Stimulated activated CD8-positive, alpha-beta memory T cell treated with anti-CD3 and anti-CD28 coated beads, Interleukin-7, amount 100 ng/mL, for 4 hours (primary cell): Measurements from ENCODE around the gene ITIH1.
"Not testable (repeated sequence)": the region's sequence is repeated elsewhere in the genome, so short reads cannot be mapped to it uniquely, and the experiment has no call there.

ENCODE experiments used
- DNase-seq, 2 donors: peaks; one replicate each; pipeline ENCODE4 v3.0.0-alpha.2; 2020; ENCODE audit warnings: low read depth in 2 of 2

The ITIH1 gene

DNA sequence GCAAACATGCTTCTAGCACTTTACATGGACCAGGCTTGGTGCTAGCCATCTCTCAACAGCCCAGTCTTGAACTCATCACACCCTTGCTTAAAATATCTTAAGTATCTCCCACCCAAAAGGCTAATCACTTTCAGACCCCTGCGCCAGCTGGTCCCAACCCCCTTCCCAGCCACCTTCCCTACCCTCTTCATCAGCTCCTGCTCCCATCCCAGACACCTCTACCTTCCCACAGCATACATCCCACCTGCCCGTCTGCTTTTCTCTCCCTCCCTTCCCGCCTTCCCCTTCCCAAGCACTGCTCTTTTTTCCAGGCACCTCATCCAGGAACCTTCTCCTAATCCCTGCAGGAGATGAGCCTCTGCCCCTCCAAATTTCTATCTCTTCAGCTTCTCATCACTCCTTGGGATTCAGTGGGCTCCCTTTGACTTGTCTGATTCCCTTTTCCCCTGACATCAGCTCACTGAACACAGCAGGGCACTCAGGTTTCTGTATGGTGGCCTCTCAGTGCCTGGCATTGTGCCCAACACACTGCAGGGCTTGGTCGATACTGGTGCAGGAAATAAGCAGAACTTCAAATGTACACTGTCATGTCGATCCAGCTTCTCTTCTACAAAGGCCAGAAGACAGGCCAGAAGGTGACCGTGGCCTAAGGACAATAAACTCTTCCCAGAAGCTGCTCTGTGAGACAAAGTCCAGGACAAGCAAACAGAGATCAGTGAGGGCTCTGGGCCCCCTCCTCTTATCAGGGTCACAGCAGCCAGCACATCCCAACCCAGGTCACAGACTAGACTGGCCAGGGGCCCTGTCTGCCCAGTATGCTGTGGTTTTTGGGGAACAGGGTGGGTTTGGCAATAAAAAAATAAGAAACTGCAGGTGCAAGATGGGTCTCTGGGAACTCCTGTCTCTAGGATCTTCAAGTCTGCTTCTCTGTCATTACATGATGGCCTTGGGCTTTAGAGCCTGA, 2.2 kb upstream of the ITIH1 start:
- DNase-seq: no peak

DNA sequence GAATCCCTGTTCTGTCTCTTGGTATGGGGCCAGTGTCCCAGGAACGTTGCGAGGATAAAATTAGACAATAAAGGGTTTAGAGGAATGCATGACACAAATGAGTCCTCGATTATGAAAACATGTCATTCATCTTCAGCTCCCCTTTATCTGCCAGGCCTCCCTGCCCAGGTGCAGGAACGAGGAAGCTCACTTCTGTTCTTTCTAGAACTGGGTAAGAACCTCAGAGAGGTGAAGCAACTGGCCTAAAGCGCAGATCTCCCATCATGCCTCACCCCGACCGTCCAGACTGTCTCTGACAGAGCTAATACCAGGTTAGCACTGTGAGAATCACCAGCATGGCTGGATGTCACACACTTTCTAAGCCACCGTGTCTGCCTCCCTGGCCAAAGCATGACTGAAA, 1.5 kb upstream of the ITIH1 start:
- no peak for DNase-seq

DNA sequence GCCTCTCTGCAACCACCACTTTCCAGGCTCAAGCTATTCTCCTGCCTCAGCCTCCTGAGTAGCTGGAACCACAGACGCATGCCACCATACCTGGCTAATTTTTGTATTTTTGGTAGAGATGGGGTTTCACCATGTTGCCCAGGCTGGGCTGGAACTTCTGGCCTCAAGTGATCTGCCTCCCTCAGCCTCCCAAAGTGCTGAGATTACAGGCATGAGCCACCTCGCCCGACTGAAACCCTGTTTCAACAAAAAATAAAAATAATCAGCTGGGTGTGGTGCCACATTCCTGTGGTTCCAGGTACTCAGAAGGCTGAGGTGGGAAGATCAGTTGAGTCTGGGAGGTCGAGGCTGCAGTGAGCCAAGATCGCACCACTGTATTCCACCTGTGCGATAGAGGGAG, 913 bp upstream of the ITIH1 start:
- not testable (repeated sequence) for DNase-seq

DNA sequence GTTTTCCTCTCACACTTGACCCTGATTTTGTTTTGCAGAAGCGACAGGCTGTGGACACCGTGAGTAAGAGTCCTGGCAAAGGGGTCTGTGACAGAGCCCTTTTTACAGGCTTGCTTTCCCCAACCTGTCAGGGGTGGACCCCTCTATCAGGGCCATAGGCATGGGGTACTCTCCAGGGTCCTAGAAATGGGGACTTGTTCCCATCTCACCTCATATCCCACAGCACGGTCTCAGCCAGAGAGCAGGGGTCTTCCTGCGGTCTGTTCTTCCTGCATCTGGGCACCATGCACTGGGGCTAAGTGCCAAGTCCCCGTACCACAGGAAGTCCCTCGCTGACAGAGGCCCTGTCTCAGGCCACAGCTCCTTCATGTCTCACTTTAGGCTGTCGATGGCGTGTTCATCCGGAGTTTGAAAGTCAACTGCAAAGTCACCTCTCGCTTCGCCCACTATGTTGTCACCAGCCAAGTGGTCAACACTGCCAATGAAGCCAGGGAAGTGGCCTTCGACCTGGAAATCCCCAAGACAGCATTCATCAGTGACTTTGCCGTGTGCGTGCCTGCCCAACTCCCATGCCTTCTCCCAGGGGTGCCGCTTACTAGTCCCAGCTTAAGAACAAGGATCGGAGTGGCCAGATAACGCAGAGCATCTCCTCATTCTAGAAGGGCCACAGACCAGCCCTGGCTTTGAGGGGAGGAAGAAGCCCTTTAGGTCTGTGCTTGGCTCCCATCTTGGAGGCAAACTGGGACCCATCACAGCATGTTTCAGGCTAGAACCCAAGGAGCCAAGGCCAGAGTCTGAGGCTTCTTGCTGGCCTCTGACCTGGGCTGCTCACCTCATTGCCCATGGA, 783 bp downstream of the ITIH1 start:
- DNase-seq: no peak

DNA sequence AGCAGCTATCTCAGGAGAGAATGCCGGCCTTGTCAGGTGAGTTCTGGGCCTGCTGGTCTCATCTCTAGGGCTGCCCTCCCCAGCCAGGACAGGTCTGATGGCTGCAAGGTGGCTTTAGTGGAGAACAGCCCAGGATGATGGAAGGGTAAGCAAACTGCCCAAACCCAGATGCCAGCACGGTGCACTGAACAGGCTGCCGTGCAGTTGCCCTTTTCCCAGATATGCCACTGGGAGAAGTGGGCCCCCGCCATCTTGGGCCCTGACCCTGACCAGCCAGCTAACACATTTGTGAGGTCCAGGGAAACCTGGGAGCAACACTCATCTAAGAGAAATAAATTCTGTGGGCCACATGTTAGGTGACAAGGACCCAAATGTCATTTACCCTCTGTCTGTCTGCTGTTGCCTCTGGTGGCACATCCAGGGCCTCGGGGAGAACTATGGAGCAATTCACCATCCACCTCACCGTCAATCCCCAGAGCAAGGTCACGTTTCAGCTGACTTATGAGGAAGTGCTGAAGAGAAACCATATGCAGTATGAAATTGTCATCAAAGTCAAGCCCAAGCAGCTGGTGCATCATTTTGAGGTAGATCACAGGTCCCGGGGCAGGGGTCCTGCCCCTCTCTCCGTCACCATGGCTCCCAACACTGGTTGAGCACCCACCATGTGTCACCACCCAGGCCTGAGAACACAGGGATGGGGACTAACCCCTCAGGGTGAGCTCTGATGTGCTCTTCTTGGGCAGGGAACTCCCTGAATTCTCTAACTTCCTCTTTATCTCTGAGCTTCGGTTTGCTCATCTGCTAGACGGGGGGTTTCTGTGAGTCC, 1.8 kb downstream of the ITIH1 start:
- DNase-seq: no peak

DNA sequence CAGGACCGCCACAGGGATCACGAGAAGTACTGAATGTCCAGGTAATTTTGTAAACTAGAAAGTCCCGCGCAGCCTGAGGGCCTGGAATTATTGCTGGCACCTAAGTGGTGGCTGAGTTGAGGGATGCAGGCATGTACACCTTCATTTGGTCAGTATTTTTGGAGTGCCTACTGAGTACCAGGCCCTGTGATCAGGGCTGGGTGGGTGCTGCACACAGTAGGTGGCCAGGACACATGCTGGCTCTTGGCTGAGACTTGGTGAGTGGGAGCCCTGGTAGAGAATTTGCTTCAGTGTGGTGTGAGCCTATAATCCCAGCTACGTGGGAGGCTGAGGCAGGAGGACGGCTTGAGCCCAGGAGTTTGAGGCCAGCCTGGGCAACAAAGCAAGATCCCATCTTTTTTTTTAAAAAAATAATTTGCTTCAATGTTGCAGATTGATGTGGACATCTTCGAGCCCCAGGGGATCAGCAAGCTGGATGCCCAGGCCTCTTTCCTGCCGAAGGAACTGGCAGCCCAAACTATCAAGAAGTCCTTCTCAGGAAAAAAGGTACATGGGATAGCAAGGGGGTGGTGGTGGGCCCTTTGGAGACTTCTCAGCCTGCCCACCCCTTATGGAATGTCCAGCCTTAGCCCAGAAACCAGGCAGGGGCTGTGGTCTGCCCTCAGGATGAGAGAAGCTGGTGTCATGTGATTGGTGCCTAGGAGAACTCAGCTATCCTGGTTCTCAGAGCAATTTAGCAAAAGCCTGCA, 2.6 kb downstream of the ITIH1 start:
- DNase-seq: no peak

DNA sequence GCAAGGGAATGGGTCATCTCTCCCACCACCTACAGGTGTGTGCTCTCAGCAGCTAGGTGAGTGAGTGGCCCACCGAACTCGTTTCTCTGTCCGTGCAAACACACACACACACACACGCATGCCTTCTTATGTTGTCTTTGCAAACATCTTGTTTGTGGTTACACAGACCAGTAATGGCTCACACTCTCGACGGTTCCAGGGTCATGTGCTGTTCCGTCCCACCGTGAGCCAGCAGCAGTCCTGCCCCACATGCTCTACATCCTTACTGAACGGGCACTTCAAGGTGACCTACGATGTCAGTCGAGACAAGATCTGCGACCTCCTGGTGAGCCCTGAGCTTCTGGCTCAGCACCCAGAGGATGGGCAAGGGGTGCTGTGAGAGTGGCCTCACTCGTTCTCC, 4.3 kb downstream of the ITIH1 start:
- no peak for DNase-seq

DNA sequence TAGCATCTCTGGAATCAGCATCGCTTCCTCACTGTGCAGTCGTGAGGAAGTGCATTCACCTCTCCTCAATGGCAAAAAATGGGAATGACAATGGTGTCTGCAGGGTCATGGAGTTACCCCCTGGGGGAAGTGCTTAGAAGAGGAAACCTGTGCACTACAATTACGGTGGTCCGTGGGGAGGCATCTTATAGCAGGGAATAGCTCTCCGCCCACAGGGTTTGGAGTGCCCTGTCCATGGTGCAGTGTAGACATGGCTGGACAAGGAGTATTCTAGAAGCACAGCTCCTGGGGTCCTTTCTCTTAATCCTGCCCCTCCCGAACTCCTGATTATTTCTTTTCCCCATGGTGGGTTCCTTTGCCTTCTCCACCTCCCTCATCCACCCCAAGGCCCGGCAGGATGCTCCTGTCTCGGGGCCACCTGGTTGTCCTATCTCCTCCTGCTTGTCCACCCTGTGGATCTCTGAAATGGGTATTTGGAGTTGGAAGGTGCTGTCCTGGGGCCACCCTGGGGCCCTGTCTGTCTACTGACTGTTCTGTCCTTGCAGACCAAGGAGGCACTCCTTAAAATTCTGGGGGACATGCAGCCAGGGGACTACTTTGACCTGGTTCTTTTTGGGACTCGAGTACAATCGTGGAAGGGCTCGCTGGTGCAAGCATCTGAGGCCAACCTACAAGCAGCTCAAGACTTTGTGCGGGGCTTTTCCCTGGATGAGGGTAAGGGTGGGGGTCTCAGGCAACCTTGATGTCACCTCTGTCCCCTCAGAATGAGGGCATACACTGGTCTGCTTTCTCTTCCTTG, 5.2 kb downstream of the ITIH1 start:
- no peak for DNase-seq

DNA sequence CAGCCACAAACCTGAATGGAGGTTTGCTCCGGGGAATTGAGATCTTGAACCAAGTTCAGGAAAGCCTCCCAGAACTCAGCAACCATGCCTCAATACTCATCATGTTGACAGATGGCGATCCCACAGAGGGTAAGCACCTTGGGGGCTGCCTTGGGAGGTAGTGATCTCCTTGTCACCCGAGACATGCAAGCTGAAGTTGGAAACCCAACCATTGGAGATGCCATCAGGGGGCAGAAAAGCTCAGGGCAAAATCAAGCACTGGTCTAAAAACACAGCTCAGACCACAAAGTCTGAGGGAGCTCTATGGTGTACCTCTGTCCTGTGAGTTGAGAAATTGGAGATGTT, 5.8 kb downstream of the ITIH1 start:
- DNase-seq: no peak

DNA sequence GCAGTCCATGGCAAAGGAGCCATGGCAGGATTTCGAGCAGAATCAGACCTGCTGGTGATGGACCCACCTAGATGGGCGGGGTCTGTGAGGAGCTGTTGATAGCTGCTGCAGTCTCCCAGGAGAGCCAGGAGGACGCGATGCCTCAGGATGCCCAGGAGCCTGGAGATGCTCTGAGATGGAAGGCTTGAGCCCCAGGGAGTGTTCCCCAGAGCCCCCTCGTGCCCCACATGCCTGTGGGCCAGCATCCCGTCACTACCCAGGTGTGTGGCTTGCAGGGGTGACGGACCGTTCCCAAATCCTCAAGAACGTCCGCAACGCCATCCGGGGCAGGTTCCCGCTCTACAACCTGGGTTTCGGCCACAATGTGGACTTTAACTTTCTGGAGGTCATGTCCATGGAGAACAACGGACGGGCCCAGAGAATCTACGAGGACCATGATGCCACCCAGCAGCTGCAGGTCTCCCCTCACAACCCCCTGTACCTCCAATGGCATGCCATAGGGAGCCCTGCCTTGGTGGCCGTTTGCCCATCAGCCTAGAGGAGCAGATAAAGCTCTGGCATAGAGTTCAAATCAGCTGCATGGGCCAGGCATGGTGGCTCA, 6.7 kb downstream of the ITIH1 start:
- no peak for DNase-seq

DNA sequence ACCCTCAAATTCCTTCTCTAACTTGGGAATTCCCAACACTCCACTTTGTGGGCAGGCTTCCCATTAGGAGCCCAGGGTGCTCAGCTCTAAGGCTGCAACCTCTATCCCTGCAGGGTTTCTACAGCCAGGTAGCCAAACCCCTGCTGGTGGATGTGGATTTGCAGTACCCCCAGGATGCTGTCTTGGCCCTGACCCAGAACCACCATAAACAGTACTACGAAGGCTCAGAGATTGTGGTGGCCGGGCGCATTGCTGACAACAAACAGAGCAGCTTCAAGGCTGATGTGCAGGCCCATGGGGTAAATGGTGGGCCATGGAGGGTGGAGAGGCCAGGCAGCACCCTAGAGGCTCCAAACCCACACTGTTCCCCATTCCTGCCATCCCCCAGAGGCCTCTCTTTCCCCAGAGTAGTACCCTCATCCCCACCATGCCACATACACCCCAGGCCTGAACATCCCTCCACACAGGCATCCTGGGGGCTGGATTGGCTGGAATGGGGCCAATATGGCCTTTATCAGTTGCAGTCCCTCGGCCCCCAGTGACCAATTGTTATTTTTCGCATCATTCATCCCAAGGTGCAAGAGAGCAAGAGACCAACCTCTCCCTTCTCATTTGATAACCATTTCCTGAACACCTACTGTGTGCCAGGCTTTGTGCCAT, 7.7 kb downstream of the ITIH1 start:
- DNase-seq: no peak

DNA sequence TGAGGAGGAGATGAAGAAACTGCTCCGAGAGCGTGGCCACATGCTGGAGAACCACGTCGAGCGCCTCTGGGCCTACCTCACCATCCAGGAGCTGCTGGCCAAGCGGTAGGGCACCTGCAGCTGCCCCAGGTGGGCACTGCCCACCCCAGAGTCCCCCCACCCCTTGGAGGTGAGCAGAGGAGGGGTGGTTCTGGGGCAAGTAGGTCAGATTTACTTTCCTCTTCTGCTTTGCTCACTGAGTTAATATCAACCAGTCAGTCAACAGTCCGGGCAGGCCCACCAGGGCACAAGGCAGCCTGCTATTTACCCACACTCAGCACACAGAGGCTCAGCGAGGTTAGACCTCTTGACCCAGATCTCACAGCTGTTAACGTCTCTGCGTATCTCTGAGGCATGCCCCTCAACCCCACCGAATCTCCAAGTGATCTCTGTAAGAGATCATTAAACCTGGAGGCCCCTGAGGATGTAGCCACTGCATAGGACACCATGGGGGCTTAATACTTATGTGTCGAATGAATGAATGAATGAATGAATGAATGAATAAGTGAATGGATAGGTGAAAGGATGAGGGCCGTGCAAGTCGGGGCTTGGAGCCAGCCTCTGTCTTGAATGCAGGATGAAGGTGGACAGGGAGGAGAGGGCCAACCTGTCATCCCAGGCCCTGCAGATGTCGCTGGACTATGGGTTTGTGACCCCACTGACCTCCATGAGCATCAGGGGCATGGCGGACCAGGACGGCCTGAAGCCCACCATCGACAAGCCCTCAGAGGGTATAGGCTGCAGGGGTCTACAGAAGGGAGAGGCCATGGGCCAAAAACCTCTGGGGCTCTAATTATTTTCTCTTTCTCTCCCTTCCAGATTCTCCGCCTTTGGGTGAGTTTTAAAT, 9.2 kb downstream of the ITIH1 start:
- no peak for DNase-seq

DNA sequence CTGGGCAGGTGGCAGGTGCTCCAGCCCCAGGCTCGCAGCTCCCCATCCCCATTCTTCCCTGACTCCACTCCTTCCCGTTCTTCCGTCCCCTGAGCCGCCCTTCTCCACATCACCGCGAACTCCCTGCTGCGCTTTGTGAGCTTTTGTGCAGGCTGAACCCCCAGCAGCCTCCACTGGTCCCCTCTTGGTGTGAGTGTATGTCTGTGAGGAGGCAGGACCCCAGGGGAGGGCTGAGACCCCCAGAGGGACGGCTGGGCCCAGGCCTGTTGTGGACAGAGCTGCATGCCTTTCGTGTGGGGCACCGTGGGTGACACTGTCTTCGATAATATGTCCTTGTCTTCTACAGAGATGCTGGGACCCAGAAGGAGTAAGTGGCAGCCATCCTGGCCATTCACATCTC, 9.8 kb downstream of the ITIH1 start:
- no peak for DNase-seq

DNA sequence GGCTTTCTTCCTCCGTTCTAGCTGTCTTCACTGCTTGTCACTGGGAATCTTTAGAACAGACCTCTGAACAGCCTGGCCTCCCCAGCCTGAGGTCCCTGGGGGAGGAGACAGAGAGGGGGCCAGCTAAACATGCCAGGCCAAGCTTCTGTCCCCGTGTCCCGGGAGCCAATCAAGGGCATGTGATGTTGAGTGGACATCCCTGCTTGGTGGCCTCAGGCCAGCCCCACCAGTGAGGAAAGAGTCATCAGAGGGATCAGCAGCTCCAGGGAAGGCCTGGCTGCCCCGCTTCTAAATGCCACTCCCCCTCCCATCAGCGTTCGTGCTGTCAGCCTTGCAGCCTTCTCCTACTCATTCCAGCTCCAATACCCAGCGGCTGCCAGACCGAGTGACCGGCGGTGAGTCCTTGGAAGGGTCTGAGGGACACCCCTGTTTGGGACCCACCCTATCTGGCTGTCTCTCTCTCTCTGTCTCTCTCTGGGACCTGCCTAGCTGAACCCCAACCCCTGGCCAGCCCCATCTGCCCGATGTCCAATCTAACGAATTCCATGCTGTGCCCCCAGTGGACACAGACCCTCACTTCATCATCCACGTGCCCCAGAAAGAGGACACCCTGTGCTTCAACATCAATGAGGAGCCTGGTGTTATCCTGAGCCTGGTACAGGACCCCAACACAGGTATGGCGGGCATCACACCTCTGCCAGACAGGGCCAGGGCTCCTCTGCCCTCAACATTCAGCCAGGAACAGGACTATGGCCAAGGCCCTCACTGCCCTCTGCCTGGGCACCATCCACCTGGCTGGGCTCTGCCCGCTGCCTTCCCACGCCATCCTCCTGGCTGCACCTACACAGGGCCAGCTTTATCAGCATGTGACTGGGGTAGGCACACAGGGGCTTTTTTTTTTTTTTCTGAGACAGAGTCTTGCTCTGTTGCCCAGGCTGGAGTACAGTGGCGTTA, 10.6 kb downstream of the ITIH1 start:
- no peak for DNase-seq

DNA sequence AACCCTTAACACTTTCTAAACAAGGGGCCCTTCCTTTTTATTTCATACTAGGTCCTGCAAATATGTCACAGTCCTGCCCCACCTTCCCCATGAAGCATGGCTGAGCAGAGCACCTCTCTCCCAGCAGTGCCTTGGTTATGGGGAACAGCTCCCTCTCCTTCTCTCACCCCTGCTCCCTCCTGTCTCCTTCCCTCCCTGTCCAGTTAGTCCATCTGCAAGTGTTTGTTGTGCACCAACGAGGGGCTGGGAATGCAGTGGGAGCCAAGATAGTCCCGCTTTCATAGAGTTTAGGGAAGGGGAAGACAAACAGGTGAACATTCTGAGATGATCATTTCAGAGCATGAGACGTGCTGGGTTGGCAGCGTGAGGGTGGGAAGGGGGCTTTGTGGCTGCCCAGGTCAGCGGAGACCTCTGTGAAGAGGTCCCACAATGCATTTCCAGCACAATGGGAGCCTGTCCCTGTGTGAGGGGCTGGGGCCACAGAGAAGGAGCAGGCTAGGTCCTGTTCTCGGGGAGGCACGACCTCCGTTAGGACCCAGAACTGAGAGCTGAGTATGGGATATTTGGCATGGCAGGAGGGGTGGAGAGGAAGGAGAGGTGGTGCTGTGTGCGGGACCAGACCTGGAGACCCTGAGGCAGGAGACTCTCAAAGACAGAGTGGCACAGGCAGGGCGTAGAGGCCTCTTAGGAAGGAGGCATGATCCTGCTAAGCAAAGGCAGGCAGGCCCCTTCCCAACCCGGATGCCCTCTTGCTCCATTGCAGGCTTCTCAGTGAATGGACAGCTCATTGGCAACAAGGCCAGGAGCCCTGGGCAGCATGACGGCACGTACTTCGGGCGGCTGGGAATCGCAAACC, 11.7 kb downstream of the ITIH1 start:
- no peak for DNase-seq

DNA sequence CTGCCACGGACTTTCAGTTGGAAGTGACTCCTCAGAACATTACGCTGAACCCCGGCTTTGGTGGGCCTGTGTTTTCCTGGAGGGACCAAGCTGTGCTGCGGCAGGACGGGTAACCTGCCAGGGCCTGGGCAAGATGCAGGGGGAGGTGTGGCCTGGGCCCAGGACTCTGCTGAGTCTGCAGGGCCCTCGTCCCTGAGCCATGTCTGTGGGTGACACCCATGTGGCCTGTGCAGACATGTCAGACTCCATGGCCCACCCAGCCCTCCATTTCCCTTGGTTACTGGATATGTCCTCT, 12.3 kb downstream of the ITIH1 start:
- no peak for DNase-seq

DNA sequence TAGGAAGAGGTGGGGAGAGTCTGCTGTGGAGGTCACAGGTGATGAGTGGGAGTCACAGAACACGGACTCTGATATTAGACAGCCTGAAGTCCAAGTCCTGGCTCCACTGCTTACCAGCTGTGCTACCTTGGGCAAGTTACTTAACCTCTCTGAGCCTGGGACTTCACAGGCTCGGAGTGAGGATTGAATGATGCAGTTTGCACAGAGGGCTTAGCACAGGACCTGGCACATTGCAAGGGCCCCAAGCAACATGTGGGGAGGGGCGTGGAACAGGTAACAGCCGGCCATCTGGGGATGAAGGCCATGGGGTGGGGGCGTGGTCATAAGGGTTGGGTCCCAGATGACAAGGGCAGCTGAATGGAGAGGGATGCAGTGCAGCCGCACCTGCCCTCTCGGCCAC, 12.9 kb downstream of the ITIH1 start:
- no peak for DNase-seq
